ENCODE measurements around the gene USP36. TPM values are rescaled to one million over a fixed set of nuclear protein-coding genes. Genes with fewer than 3 reads are reported as not detected.
A peak's percentile ranks its signal among the peaks of the same experiment; 100 is the strongest.

Gene USP36
- total RNA-seq, 1 experiment from 2014 or later, result 103 TPM

GRCh38 chr17:78847052-78847451, 6.4 kb upstream of the USP36 start:
- Histone ChIP-seq H3K4me3 (ENCODE audit: low read depth, low read length) (no peak overlapping the region), H3K4me1 (peaks cover 12% of the 10 kb centered on the region), H3K9me3 (no peaks in the 10 kb centered on the region), H3K27me3 (replicated peaks; ENCODE audit: control insufficient read depth, insufficient read depth, low read length) (no peaks in the 10 kb centered on the region), H3K36me3 (ENCODE audit: control insufficient read depth, insufficient read depth, low read length) (no peaks in the 10 kb centered on the region)
- intact Hi-C loops (cut with micrococcal nuclease; ENCODE audit: unreplicated experiment), result no loop called here
- H3K27ac Mint-ChIP-seq (ENCODE audit: unreplicated experiment), result no peak overlapping the region
- peaks cover 12% of the 10 kb centered on the region for H3K36me3 Mint-ChIP-seq (ENCODE audit: insufficient read depth, unreplicated experiment)
- CTCF ChIA-PET, result no interaction called here
- DNase-seq, result no peak
- no peak overlapping the region for H3K4me3 Mint-ChIP-seq (ENCODE audit: unreplicated experiment)
- BruUV-seq (replicated peaks), result no TSS peak
- POLR2A ChIA-PET, result no interaction called here
- no peaks in the 10 kb centered on the region for H3K9me3 Mint-ChIP-seq (ENCODE audit: unreplicated experiment)
- H3K4me1 Mint-ChIP-seq (ENCODE audit: low read depth, unreplicated experiment), result no peaks in the 10 kb centered on the region
- no peak for TF ChIP-seq CTCF (IDR thresholded peaks at IDR 0.05; ENCODE audit: insufficient read depth in 1 of 2, low read depth in 1 of 2, low read length in 1 of 2, severe bottlenecking in 1 of 2, unreplicated experiment in 1 of 2)
- no peaks in the 10 kb centered on the region for H3K27me3 Mint-ChIP-seq (ENCODE audit: insufficient read depth, unreplicated experiment)

DNA sequence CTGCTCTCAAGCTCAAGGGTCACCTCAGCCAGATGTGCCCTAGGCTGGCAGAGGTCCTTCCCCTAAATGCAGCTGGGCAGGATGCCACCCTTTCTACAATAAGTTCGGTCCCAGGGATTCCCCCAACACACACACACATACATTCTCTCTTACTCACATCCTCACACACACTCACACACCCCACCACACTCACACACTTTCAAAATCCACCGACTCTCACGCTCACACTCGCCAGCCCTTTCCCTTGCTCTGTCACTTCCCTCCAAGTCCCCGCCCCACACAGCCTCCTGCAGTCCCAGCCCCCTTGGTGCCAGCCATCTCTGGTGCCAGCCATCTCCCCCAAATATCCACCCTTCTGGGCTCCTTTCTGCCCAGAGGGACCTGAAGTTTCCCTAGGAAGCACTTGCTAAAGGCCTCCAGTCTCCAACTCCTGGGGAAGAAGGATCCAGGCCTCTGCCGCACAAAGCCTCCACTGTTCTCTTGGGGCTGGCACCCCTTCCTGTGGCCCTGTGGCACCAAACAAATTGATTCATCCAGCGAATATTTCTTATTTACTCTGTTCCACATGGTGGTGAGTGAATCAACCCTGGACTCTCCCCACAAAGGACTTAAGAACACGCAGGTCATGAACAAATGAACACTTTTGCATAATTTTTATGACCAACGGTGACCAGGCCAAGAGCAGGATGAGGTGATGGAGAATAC, 3.8 kb upstream of the USP36 start:
- H3K4me3 ChIP-seq (ENCODE audit: low read depth, low read length), result no peak overlapping the region
- no peaks in the 10 kb centered on the region for H3K27me3 Mint-ChIP-seq (ENCODE audit: insufficient read depth, unreplicated experiment)
- H3K4me1 ChIP-seq, result peaks cover 20% of the 10 kb centered on the region
- H3K4me1 Mint-ChIP-seq (ENCODE audit: low read depth, unreplicated experiment), result peaks cover 5% of the 10 kb centered on the region
- DNase-seq, result no peak
- intact Hi-C loops (cut with micrococcal nuclease; ENCODE audit: unreplicated experiment), result no loop called here
- no peak for TF ChIP-seq CTCF (IDR thresholded peaks at IDR 0.05; ENCODE audit: insufficient read depth in 1 of 2, low read depth in 1 of 2, low read length in 1 of 2, severe bottlenecking in 1 of 2, unreplicated experiment in 1 of 2)
- ChIA-PET CTCF (no interaction called here), POLR2A (interaction anchor here (0.7 kb wide), 1 partner anchor 12 kb away, joined by 6 read pairs; no protein-coding TSS in a partner anchor)
- no TSS peak for BruUV-seq (replicated peaks)
- no peak overlapping the region for H3K27ac Mint-ChIP-seq (ENCODE audit: unreplicated experiment)
- no peaks in the 10 kb centered on the region for H3K36me3 ChIP-seq (ENCODE audit: control insufficient read depth, insufficient read depth, low read length)
- no peaks in the 10 kb centered on the region for H3K27me3 ChIP-seq (replicated peaks; ENCODE audit: control insufficient read depth, insufficient read depth, low read length)
- H3K4me3 Mint-ChIP-seq (ENCODE audit: unreplicated experiment), result no peak overlapping the region
- H3K9me3 ChIP-seq, result no peaks in the 10 kb centered on the region
- H3K36me3 Mint-ChIP-seq (ENCODE audit: insufficient read depth, unreplicated experiment), result peaks cover 19% of the 10 kb centered on the region
- H3K9me3 Mint-ChIP-seq (ENCODE audit: unreplicated experiment), result no peaks in the 10 kb centered on the region

GRCh38 chr17:78842881-78843565, 2.4 kb upstream of the USP36 start:
- Mint-ChIP-seq H3K9me3 (ENCODE audit: unreplicated experiment) (no peaks in the 10 kb centered on the region), H3K27me3 (ENCODE audit: insufficient read depth, unreplicated experiment) (no peaks in the 10 kb centered on the region), H3K4me1 (ENCODE audit: low read depth, unreplicated experiment) (peaks cover 16% of the 10 kb centered on the region), H3K27ac (ENCODE audit: unreplicated experiment) (no peak overlapping the region), H3K36me3 (ENCODE audit: insufficient read depth, unreplicated experiment) (peaks cover 28% of the 10 kb centered on the region), H3K4me3 (ENCODE audit: unreplicated experiment) (no peak overlapping the region)
- ChIA-PET CTCF (no interaction called here), POLR2A (no interaction called here)
- TF ChIP-seq CTCF (IDR thresholded peaks at IDR 0.05; ENCODE audit: insufficient read depth in 1 of 2, low read depth in 1 of 2, low read length in 1 of 2, severe bottlenecking in 1 of 2, unreplicated experiment in 1 of 2), result peak; percentile 10 to 53
- peaks cover 28% of the 10 kb centered on the region for H3K4me1 ChIP-seq
- H3K4me3 ChIP-seq (ENCODE audit: low read depth, low read length), result no peak overlapping the region
- intact Hi-C loops (cut with micrococcal nuclease; ENCODE audit: unreplicated experiment), result no loop called here
- peak in 1 of 2 experiments; percentile 28 for DNase-seq
- no peaks in the 10 kb centered on the region for H3K36me3 ChIP-seq (ENCODE audit: control insufficient read depth, insufficient read depth, low read length)
- H3K9me3 ChIP-seq, result no peaks in the 10 kb centered on the region
- no TSS peak for BruUV-seq (replicated peaks)
- H3K27me3 ChIP-seq (replicated peaks; ENCODE audit: control insufficient read depth, insufficient read depth, low read length), result no peaks in the 10 kb centered on the region
